Measurements from ENCODE around the gene CIITA.

Gene CIITA

GRCh38 chr16:10916534-10916933 lies 39.5 kb downstream of the CIITA start:
- Histone ChIP-seq H2AFZ (ENCODE audit: low read depth) (no peak overlapping the region), H3K4me1 (ENCODE audit: low read depth, poor library complexity, severe bottlenecking) (peaks cover 26% of the 10 kb centered on the region), H3K4me2 (no peak overlapping the region), H3K27ac (no peak overlapping the region), H3K9ac (no peak overlapping the region), H3K79me2 (ENCODE audit: insufficient read depth, low read depth) (no peaks in the 10 kb centered on the region), H3K27me3 (ENCODE audit: insufficient read depth, low read depth) (no peaks in the 10 kb centered on the region), H4K20me1 (ENCODE audit: insufficient read depth) (no peaks in the 10 kb centered on the region), H3K36me3 (ENCODE audit: insufficient read depth) (no peaks in the 10 kb centered on the region), H3K4me3 (IDR thresholded peaks at IDR 0.05; ENCODE audit: insufficient read depth, low read depth, low read length) (no peak overlapping the region)
- TF ChIP-seq CTCF (conservative IDR thresholded peaks at IDR 0.05; ENCODE audit: low read depth, low read length): no peak

- Histone ChIP-seq H3K4me2 (no peak overlapping the region; the same call in 1 of the 2 replicates), H2AFZ (ENCODE audit: low read depth) (no peak overlapping the region), H3K36me3 (ENCODE audit: insufficient read depth) (no peaks in the 10 kb centered on the region), H3K4me3 (IDR thresholded peaks at IDR 0.05; ENCODE audit: insufficient read depth, low read depth, low read length) (no peak overlapping the region), H3K27me3 (ENCODE audit: insufficient read depth, low read depth) (no peaks in the 10 kb centered on the region), H3K79me2 (ENCODE audit: insufficient read depth, low read depth) (no peaks in the 10 kb centered on the region), H3K4me1 (ENCODE audit: low read depth, poor library complexity, severe bottlenecking) (peaks cover 26% of the 10 kb centered on the region), H4K20me1 (ENCODE audit: insufficient read depth) (no peaks in the 10 kb centered on the region), H3K9ac (no peak overlapping the region), H3K27ac (no peak overlapping the region)
- TF ChIP-seq CTCF (conservative IDR thresholded peaks at IDR 0.05; ENCODE audit: low read depth, low read length): peak; percentile 97
Observed at GRCh38 chr16:10918294-10919002, 41.4 kb downstream of the CIITA start.

GRCh38 chr16:10919003-10919351 lies 42.0 kb downstream of the CIITA start:
- no peak overlapping the region for H2AFZ ChIP-seq (ENCODE audit: low read depth)
- peaks cover 26% of the 10 kb centered on the region for H3K4me1 ChIP-seq (ENCODE audit: low read depth, poor library complexity, severe bottlenecking)
- H3K27ac ChIP-seq: no peak overlapping the region
- no peak overlapping the region for H3K4me3 ChIP-seq (IDR thresholded peaks at IDR 0.05; ENCODE audit: insufficient read depth, low read depth, low read length)
- H3K36me3 ChIP-seq (ENCODE audit: insufficient read depth): no peaks in the 10 kb centered on the region
- H4K20me1 ChIP-seq (ENCODE audit: insufficient read depth): no peaks in the 10 kb centered on the region
- no peaks in the 10 kb centered on the region for H3K79me2 ChIP-seq (ENCODE audit: insufficient read depth, low read depth)
- no peak overlapping the region; the same call in 1 of the 2 replicates for H3K4me2 ChIP-seq
- no peak overlapping the region for H3K9ac ChIP-seq
- no peaks in the 10 kb centered on the region for H3K27me3 ChIP-seq (ENCODE audit: insufficient read depth, low read depth)
- peak; percentile 7; the same call in 1 of the 2 replicates for TF ChIP-seq CTCF (conservative IDR thresholded peaks at IDR 0.05; ENCODE audit: low read depth, low read length)

- Histone ChIP-seq H3K4me1 (ENCODE audit: low read depth, poor library complexity, severe bottlenecking) (peaks cover 16% of the 10 kb centered on the region), H3K36me3 (ENCODE audit: insufficient read depth) (no peaks in the 10 kb centered on the region), H3K27me3 (ENCODE audit: insufficient read depth, low read depth) (no peaks in the 10 kb centered on the region), H3K9ac (no peak overlapping the region), H2AFZ (ENCODE audit: low read depth) (no peak overlapping the region), H3K4me2 (no peak overlapping the region), H3K4me3 (IDR thresholded peaks at IDR 0.05; ENCODE audit: insufficient read depth, low read depth, low read length) (no peak overlapping the region), H4K20me1 (ENCODE audit: insufficient read depth) (no peaks in the 10 kb centered on the region), H3K79me2 (ENCODE audit: insufficient read depth, low read depth) (no peaks in the 10 kb centered on the region), H3K27ac (no peak overlapping the region)
- TF ChIP-seq CTCF (conservative IDR thresholded peaks at IDR 0.05; ENCODE audit: low read depth, low read length): no peak
Observed at GRCh38 chr16:10920726-10921427, 43.9 kb downstream of the CIITA start.

Measured in KMS-11 (cell line).